NCI-H2107 (cell line): Measurements from ENCODE around the gene TBC1D22A.

Source experiments
- DNase-seq: peaks from one replicate; lab custom pipeline; 2025; lab: John Stamatoyannopoulos, UW

The TBC1D22A gene

GRCh38 chr22:46909237-46910030 lies 147.0 kb downstream of the TBC1D22A start:
- DNase-seq: no peak

DNA sequence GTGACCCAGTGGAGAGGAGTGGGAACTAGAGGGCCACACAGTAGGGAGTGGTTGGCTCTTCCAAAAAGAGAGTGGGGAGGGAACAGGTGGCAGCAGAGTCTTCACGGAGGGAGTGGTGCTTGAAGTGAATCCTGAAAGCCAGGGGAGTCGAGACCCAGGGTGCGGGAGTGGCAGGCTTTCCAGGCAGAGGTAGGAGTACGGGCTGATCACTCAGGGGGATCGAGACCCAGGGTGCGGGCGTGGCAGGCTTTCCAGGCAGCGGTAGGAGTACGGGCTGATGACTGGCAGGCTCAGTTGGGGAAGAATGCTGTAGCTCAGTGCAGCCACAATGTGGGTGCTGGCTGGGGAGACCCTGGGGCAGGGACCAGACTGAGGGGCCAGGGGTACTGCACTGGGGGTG lies 148.2 kb downstream of the TBC1D22A start:
- DNase-seq: no peak

DNA sequence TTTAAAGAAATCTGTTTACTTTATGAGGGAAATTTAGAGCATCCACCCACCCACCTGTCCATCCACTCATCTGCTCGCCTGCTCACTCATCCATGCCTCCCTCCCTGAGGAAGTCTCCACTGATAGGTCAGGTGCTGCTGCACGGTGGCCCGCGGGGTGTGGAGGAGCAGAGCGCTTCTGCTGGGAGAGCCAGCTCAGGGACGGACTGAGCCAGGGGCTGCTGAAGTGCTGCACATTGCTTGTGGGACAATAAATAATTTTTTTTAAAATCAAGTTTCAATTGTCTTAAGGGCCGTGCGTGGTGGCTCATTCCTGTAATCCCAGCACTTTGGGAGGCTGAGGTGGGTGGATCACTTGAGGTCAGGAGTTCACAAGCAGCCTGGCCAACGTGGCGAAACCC lies 148.9 kb downstream of the TBC1D22A start:
- no peak for DNase-seq

- DNase-seq: no peak
These were observed 150.9 kb downstream of the TBC1D22A start for GRCh38 chr22:46913351-46913750.

- no peak for DNase-seq
These were observed 152.0 kb downstream of the TBC1D22A start for GRCh38 chr22:46914481-46914880.

- peak; percentile 60 for DNase-seq
These were observed 152.8 kb downstream of the TBC1D22A start for GRCh38 chr22:46914916-46915894.

DNA sequence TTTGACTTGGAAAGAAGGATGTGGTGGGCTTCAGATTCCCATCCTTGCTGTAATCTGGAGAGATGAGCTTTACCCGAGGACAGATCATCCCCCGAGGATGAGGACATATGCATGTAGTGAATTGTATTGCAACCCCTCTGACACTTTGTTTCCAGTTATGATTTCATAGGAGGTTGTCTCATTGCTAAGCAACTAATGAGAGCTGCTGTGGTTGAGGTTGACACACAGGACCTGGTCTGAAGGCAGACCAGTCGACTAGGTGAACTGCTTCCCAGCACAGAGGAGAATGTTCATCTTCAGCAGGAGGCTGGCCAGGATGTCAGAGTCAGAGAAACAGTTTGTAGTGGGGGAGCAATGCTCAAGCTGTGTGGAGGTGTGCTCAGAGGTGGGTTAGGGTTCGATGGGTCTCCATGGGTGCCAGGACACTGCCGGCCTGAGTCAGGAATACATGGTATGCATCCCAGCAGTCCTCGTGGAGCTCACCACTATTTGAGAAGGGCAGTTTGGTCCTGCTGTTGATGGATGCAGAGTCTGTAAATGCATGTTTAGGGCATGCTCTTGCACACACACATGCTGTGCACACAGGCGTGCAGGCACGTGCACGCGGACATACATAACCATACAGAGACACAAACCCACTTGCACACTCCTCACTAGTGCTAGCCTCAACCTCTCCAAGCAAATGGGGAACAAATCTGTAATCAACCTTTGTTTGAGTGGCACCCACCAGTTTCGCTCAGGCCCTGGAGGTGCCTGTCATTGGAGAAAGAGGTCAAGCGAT lies 153.7 kb downstream of the TBC1D22A start:
- DNase-seq: no peak

GRCh38 chr22:46916886-46917770 lies 154.7 kb downstream of the TBC1D22A start:
- DNase-seq: no peak

DNA sequence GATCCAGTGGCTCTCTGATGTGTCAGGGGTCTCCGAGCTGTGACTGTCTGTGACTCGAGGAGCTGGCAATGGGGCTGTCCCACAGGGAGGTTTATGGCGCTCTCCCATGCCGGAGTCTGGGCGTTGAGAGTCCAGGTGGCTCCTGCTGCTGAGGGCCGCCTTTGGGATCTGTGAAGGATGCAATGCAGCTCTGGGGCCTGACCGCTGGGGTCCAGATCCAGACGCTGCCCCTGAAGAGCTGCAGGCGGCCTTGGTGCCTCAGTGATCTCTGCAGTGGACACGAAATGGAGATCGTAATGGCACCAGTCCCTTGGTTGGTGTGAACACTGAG lies 155.3 kb downstream of the TBC1D22A start:
- DNase-seq: no peak

DNA sequence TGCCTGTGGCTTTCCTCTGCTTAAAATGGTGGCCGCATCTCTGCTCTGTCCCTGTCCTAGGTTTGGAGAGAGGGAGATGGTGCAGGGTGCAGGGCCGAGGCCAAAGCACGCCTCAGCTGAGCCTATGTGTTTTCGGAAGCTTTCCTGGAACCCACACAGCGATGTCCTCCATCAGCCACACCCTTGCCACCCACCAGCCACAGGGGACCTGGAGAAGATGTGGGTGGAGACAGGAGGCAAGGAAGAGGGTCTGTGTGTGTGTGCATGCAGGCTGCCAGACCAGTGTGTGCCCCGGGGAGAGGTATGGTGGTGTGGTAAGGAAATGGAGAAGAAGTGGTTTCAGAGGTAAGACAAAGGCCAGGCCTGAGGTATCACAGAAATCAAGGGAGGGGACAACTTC lies 155.7 kb downstream of the TBC1D22A start:
- DNase-seq: no peak

- no peak for DNase-seq
These were observed 159.6 kb downstream of the TBC1D22A start for GRCh38 chr22:46922037-46922436.

DNA sequence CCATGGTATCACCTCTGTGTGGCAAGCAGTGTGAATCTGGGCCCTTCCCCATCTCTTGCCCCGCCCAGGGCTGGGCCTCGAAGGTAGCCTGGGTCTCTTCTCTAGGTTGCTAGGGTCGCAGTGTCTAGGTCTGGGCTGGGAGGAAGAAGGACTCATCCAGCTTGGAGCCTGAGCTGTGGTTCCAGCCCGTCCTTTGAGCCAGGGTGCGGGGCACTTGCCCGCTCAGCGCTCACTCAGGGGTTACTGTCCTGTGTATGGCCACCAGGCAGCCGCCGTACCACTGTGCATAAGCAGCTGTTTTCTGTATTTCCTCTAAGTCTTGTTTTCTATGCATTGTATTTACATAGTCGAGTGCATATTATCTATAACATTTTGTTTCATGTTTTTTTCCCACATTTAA lies 160.9 kb downstream of the TBC1D22A start:
- DNase-seq: no peak

- DNase-seq: no peak
These were observed 163.4 kb downstream of the TBC1D22A start for GRCh38 chr22:46925818-46926217.

DNA sequence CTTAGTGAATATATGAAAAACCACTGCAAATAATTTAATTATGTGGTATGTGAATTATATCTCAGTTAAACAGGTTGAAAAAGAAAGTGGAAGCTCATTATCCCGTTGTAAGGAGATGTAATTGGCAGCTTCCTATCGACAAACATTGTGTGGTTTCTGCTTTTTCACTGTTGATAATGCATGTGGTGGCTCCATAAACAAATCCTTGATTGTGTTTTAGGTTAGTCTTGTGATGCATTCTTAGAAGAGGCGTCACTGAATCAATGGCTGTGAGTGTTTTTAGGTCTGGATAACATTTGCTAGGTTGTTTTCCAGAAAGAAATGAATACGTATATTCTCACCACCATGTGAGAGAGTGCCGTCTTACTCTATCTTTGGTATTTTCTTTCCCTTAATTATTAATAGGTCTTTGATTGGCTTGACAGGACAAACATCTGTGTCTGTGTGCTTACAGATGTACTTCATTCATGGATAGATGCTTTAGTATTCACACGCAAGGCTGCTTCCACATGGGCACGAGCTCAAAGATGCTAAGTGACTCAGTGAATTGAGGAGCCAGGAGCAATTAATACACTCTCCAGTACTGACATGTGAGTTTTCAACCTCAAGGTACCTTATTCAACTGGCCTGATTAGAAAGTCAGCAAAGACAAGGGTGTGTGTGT lies 166.7 kb downstream of the TBC1D22A start:
- DNase-seq: no peak

GRCh38 chr22:46929710-46930204 lies 167.3 kb downstream of the TBC1D22A start:
- no peak for DNase-seq

DNA sequence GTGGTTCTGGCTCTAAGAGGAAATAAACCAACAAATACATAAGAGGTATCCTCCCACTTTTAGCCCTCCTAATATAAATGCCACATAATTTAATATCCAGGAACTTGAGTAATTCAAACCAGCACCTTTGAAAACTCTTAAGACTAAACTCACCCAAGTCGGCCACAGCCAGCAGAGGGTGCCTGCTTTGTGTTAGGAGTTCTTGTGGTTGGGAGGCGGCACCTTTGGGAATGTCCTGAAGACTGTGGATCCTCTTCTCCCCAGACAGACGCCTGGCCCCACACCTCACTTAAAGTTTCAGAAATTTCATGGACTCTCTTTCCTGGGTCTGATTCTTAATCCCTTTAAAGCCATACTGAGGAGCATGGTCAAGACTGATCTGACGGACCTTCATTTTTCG lies 169.0 kb downstream of the TBC1D22A start:
- no peak for DNase-seq

GRCh38 chr22:46931881-46932280 lies 169.4 kb downstream of the TBC1D22A start:
- DNase-seq: no peak

DNA sequence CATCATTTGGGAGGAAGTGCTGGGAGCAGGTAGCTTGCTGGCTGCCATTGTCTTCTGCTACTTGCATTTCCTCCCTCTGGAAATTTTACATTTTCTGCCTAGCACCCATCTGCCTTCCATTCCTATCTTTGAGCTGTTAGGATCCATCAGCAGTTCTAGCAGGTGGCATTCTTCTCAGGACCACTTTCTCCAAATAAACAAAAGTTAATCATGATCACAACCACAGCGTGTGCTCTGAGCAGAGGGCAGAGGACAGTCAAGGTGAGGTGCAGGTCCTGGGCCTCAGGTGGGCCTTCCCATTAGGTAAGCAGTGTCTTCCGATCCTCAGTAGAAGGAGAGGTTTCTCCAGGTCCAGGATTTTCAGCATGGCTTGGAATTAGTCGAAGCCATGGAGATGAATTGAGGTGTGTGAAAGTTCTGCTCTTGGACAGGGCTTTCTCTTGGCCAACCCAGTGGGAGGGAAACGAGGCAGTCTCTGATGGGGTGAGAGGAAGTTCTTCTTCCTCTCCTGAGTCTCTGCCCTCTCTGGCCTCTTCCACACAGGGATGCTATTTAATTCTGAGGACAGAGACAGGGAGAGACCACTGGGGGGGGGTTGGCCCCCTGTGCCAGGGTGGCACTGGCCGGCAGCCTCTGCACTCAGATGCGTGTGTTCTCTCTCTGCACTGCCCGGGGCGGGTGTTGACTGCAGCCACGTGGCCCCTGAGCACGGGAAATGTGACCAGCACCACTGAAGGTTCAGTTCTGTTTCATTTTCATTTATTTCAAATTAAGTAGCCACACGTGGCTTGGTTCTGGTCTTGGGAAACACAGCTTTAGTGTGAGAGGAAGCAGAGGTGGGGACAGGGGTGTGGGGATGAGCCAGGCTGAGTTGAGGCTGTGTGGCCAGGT lies 170.8 kb downstream of the TBC1D22A start:
- DNase-seq: no peak

GRCh38 chr22:46934172-46934745 lies 171.8 kb downstream of the TBC1D22A start:
- no peak for DNase-seq
